Epithelial cell of esophagus (primary cell): ENCODE results near the gene PPARGC1A.

ENCODE experiments used
- DNase-seq: peaks from one replicate; pipeline ENCODE4 v3.0.0; 2010; ENCODE audit warnings: low read depth
- H3K4me3 ChIP-seq: 2 replicates; pipeline ENCODE4 v1.5.1; 2011; ENCODE audit warnings: mild to moderate bottlenecking, low read length, control low read depth
- TF ChIP-seq, protein P1 (sequence below): IDR thresholded peaks from 2 replicates; pipeline ENCODE4 v1.5.1; 2011; ENCODE audit warnings: low read depth, mild to moderate bottlenecking, low read length, control low read depth, inconsistent platforms; ENCODE audit not compliant: insufficient read depth; ENCODE audit errors: missing control alignments

The PPARGC1A gene

DNA sequence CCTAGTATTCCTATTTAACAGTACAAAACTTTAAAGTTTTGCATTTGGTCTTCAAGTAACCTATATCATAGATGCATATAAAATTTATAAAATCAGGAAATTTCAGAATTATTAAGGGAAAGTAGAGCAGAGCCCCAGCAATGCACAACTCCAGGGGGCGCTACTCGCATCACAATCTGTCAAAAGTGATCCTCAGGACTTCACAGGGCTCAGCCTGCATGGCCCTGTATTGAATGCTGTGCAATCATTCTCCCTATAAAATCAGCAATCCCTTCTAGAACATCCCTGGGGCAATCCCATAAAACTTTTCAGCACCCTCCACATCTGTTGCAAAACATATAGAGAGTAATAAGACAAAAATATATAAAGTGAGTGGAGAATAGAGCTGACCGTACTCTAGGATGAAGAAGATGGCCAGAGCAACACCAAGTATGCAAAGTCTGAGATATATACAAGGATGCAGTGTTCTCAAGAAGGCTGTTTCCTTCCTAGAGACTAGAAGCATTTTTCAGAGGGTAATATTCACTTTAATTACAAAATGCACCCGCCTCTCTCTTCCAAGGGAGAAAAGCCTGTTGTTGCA lies 12.5 kb upstream of the PPARGC1A start:
- no peak overlapping the region for H3K4me3 ChIP-seq
- DNase-seq, result no peak
- TF ChIP-seq, protein P1, sequence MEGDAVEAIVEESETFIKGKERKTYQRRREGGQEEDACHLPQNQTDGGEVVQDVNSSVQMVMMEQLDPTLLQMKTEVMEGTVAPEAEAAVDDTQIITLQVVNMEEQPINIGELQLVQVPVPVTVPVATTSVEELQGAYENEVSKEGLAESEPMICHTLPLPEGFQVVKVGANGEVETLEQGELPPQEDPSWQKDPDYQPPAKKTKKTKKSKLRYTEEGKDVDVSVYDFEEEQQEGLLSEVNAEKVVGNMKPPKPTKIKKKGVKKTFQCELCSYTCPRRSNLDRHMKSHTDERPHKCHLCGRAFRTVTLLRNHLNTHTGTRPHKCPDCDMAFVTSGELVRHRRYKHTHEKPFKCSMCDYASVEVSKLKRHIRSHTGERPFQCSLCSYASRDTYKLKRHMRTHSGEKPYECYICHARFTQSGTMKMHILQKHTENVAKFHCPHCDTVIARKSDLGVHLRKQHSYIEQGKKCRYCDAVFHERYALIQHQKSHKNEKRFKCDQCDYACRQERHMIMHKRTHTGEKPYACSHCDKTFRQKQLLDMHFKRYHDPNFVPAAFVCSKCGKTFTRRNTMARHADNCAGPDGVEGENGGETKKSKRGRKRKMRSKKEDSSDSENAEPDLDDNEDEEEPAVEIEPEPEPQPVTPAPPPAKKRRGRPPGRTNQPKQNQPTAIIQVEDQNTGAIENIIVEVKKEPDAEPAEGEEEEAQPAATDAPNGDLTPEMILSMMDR, result no peak

DNA sequence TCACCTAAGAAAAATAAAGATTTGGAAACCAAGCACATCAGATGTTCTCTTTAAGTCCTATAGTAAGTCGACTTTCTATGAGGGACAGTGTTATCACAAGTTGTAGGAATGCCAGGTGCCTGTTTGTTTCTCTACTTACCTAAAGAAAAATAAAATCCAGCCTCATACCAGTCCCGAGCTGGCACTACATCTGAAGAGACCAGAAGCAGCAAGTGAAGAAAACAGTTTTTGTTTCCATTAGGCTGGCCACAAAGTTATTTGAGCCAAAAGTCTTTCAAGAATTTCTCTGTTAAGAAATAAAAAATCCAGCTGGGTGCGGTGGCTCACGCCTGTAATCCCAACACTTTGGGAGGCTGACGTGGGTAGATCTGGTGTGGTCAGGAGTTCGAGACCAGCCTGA lies 10.8 kb upstream of the PPARGC1A start:
- H3K4me3 ChIP-seq, result no peak overlapping the region
- no peak for DNase-seq
- TF ChIP-seq, protein P1, result no peak

DNA sequence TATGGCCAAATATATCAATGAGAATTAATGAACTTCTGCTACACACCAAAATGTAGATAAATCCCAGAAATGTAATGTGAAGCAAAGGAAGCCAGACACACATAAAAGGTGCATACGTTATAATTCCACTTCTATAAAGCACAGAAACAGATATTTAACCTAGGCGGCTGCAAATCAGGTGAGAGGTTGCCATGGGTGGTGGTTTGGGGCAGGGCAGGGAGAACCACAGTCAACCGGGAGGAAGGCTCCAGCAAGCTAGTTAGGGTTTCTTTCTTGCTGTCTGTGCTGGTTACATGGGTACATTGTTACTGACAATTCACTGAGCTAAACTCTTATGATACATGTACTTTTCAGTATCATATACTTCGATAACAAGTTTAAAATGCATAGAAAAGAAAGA lies 9.7 kb upstream of the PPARGC1A start:
- DNase-seq, result no peak
- H3K4me3 ChIP-seq, result no peak overlapping the region
- TF ChIP-seq, protein P1, result no peak

DNA sequence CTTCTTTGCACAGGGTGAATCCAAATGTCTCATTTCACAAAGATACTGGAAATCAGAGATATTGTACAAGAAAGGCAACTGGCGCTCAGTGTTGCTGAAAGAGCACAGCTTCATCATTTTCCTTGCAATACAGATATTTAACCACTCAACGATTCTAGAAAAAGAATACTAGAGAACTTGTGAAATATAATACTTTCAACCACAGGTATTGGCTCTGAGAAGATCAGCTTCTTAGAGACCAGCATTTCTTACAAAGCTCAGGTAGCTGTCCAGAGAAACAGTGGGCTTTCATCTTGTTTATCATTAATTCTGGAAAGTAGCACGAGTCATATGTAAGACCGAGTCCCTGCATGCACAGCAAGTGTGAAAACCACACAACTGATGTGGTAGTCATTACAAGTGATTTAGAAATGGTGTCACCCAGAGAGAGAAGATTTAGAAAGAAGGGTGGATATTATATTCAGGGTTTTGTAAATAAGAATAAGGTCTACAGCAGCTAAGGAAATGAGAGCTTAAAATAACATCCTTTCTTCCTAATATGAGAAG lies 7.8 kb upstream of the PPARGC1A start:
- TF ChIP-seq, protein P1, result no peak
- DNase-seq, result no peak
- no peak overlapping the region for H3K4me3 ChIP-seq

DNA sequence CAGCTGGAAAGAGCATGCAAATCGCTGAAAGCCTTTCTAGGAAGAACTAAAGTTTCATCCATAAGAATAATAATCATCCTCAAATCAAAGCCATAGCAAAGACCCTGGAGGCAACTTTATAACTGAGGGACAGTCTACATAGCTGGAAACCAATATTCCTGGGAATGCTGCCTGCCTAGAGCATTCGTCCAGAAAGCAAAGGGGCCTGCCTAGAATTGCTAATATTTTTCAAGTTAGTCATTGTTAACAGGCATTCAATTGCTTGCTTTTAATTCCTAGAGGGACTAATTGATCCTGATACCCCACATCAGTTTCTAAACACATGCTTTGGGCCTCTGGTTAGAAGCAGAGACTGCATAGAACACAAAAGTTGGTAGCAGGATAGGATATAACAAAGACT lies 4.2 kb upstream of the PPARGC1A start:
- TF ChIP-seq, protein P1, result no peak
- no peak for DNase-seq
- no peak overlapping the region for H3K4me3 ChIP-seq

DNA sequence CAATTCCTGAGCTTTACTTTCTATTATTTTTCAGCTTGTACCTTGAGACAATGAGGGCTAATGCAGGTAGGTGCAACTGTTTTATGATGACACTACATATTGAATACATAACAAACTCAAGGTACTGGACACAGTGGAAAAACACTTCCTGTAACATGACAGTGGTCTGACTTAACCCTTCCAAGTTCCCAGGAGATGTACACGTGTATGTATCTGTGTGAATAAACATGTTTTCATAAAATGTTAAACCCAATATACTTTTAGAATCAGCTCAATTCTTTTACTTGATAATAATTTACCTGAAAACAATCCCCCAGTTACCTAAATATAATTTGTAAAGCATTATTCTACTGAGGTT lies 1.2 kb upstream of the PPARGC1A start:
- TF ChIP-seq, protein P1, result no peak
- DNase-seq, result no peak
- H3K4me3 ChIP-seq, result no peak overlapping the region
